B cell (primary cell): ENCODE results near the gene NKD2. TPM values are rescaled to one million over a fixed set of nuclear protein-coding genes. Genes with fewer than 3 reads are reported as not detected.

Source experiments
- ATAC-seq: fragments of 200-7000 bp; cut with Tn5 transposase; one replicate; pipeline ENCODE4 v1.10.0; 2021; ENCODE audit warnings: low read depth, mild to moderate bottlenecking, moderate number of reproducible peaks, moderate library complexity
- CTCF ChIA-PET: fragments of 350-600 bp; sonication (Branson Sonifier 250); formaldehyde crosslinking; loops from one replicate; lab custom pipeline; 2021; ENCODE audit warnings: antibody characterized with exemption, inconsistent platforms; lab: Charles Lee
- POLR2A ChIA-PET: fragments of 350-600 bp; sonication (Branson Sonifier 250); formaldehyde crosslinking; loops from one replicate; lab custom pipeline; 2021; ENCODE audit warnings: antibody characterized with exemption; lab: Charles Lee
- DNase-seq: peaks from one replicate; pipeline ENCODE4 v3.0.0; 2013
- H2AFZ ChIP-seq: 2 replicates; pipeline ENCODE4 v1.6.1; 2012; ENCODE audit warnings: mild to moderate bottlenecking, low read depth, low read length; ENCODE audit not compliant: insufficient read depth, poor library complexity, severe bottlenecking
- H3K27ac ChIP-seq, 2 donors: 1 replicate in 1 of 2; 2 replicates in 1 of 2; pipeline ENCODE4 v1.5.1; 2012 to 2013; ENCODE audit warnings: low read length in 2 of 2, mild to moderate bottlenecking in 2 of 2, moderate library complexity in 1 of 2
- H3K27me3 ChIP-seq, 4 experiments: fragments of 200-600 bp in 1 of 4; sonication (generic) in 1 of 4; replicated peaks in 1 of 4; 1 replicate in 2 of 4; 2 replicates in 2 of 4; pipeline versions ENCODE4 v1.6.1 to v1.7.0; 2013 to 2016; ENCODE audit warnings: low read length in 3 of 4, mild to moderate bottlenecking in 2 of 4, mixed read lengths in 1 of 4, moderate library complexity in 1 of 4; ENCODE audit not compliant: insufficient read depth in 4 of 4, control insufficient read depth in 3 of 4; ENCODE audit errors: control extremely low read depth in 1 of 4
- H3K36me3 ChIP-seq, 2 experiments: replicated peaks in 1 of 2; 1 replicate in 1 of 2; 2 replicates in 1 of 2; pipeline versions ENCODE4 v1.6.1 to v1.7.1; 2013; ENCODE audit warnings: low read length in 1 of 2; ENCODE audit not compliant: insufficient read depth in 2 of 2, control insufficient read depth in 1 of 2; ENCODE audit errors: control extremely low read depth in 1 of 2, extremely low read depth in 1 of 2
- H3K4me1 ChIP-seq, 2 donors: fragments of 200-600 bp in 1 of 2; sonication (generic) in 1 of 2; 1 replicate in 1 of 2; 2 replicates in 1 of 2; pipeline versions ENCODE4 v1.5.1 to v1.6.1; 2013 to 2017; ENCODE audit warnings: low read length in 2 of 2; ENCODE audit not compliant: control insufficient read depth in 2 of 2, insufficient read depth in 2 of 2
- H3K4me2 ChIP-seq: replicated peaks from 2 replicates; pipeline ENCODE3; 2012; ENCODE audit warnings: mild to moderate bottlenecking, low read depth, low read length; ENCODE audit not compliant: poor library complexity, severe bottlenecking
- H3K4me3 ChIP-seq, 5 experiments: fragments of 200-600 bp in 1 of 5; sonication (generic) in 1 of 5; 1 replicate in 3 of 5; 2 replicates in 2 of 5; pipeline versions ENCODE4 v1.5.1 to v1.7.0; 2011 to 2016; ENCODE audit warnings: low read length in 4 of 5, mild to moderate bottlenecking in 4 of 5, low read depth in 2 of 5, control low read depth in 1 of 5, moderate library complexity in 1 of 5; ENCODE audit not compliant: insufficient read depth in 1 of 5; ENCODE audit errors: control extremely low read depth in 1 of 5, extremely low read depth in 1 of 5
- H3K79me2 ChIP-seq: fragments of 200-600 bp; sonication (generic); one replicate; pipeline ENCODE4 v1.6.0; 2016; ENCODE audit warnings: low read length; ENCODE audit not compliant: control insufficient read depth, insufficient read depth
- H3K9ac ChIP-seq: fragments of 200-600 bp; sonication (generic); 2 replicates; pipeline ENCODE4 v1.6.1; 2017; ENCODE audit warnings: mild to moderate bottlenecking, low read length, moderate library complexity
- H3K9me3 ChIP-seq, 3 donors: one replicate each; pipeline versions ENCODE4 v1.6.1 to v1.7.1; 2013; ENCODE audit warnings: low read length in 2 of 3; ENCODE audit not compliant: control insufficient read depth in 2 of 3, insufficient read depth in 1 of 3; ENCODE audit errors: control extremely low read depth in 1 of 3
- H4K20me1 ChIP-seq: 2 replicates; pipeline ENCODE4 v1.6.0; 2012; ENCODE audit warnings: mild to moderate bottlenecking, low read length; ENCODE audit not compliant: insufficient read depth, control insufficient read depth, poor library complexity, severe bottlenecking
- H3K27ac Mint-ChIP-seq: one replicate; pipeline ENCODE4 v1.8.0; 2021; ENCODE audit warnings: mixed read lengths
- H3K27me3 Mint-ChIP-seq: one replicate; pipeline ENCODE4 v1.8.0; 2021; ENCODE audit warnings: mixed read lengths
- H3K4me1 Mint-ChIP-seq: one replicate; pipeline ENCODE4 v1.8.0; 2021; ENCODE audit warnings: mixed read lengths
- H3K4me3 Mint-ChIP-seq: one replicate; pipeline ENCODE4 v1.8.0; 2021; ENCODE audit warnings: mixed read lengths
- H3K9me3 Mint-ChIP-seq: one replicate; pipeline ENCODE4 v1.8.0; 2022; ENCODE audit warnings: mixed read lengths; ENCODE audit not compliant: insufficient read depth
- EZH2 ChIP-seq: IDR thresholded peaks from 2 replicates; pipeline ENCODE4 v1.6.1; 2012; ENCODE audit warnings: borderline replicate concordance, low read depth, mild to moderate bottlenecking, moderate library complexity, low read length; ENCODE audit not compliant: insufficient read depth, poor library complexity, severe bottlenecking
- WGBS: methylation state at CpG from one replicate; pipeline ENCODE4 v1.1.5; 2013; ENCODE audit warnings: missing lambda C conversion rate; ENCODE audit not compliant: insufficient coverage; 5-methylcytosine and 5-hydroxymethylcytosine counted together
- intact Hi-C: fragments of 100-400 bp; cut with micrococcal nuclease; formaldehyde crosslinking; loops from one replicate; pipeline ENCODE4 v1.10.0; 2022
- polyA plus RNA-seq: library from polyadenylated mRNA; depleted of rRNA; stranded (reverse); fragments of >200 nt; gene quantifications from 2 replicates; pipeline ENCODE4 v1.2.3, GENCODE V29; 2012
- total RNA-seq, 2 donors: library from RNA; stranded (reverse); fragments of 120-200 nt in 1 of 2; gene quantifications; 1 replicate in 1 of 2; 2 replicates in 1 of 2; pipeline versions ENCODE4 v1.2.3 to v1.2.4, GENCODE V29; 2013 to 2022
- TF ChIP-seq, protein P1 (sequence below): fragments of 200-600 bp; IDR thresholded peaks from one replicate; pipeline ENCODE4 v1.8.0; 2022; ENCODE audit warnings: antibody characterized with exemption, mild to moderate bottlenecking

The NKD2 gene
- total and polyA plus RNA-seq, 2 donors (not counting 1 experiment from before 2014, with no cell fraction given) = 0.12 to 0.34 TPM

DNA sequence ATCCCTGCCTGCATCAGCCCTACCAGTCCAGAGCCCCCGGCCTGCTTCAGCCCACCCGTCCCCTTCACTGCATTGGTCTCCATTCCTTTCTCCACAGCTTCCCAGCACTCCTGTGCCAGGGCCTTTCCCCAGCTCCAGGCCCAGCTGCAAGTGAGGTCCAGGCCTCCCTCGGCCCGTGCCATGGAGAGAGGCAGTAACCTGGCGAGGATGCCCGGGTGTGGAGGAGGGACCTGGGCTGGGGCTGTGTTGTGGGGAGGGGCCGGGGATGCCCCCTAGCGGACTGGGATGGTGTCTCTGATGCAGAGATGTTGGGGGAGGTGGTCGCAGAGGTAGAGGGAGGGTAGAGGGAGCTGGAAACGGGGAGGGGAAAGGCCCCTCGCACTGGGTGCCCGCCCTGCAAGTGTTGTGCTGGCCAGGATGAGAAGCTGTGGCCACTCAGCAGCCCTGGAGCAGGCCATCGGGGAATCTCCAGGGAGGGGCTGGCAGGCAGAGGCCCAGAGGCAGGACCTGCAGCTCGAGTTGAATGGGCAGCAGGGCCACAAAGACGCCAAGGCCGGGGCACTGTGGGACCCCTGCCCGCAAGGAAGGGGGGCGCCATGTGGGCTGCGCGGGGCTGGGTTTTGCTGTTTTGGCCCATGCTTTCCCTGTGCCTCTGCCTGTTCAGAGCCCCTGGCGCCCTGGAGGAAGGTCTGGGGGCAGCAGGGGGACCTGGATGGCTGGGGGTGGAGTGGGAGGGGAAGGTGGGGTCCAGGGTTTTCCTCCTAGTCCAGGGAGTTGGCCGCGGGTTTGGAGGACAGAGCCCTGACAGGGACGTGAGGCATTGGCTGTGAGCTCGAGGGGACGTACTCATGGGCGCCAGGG lies 26.0 kb upstream of the NKD2 start:
- ChIA-PET POLR2A (no interaction called here), CTCF (no interaction called here)
- Histone ChIP-seq H3K4me2 (no peak overlapping the region), H3K27me3 (peaks cover 0 to 17% (median 3%) of the 10 kb centered on the region in 4 experiments), H4K20me1 (no peaks in the 10 kb centered on the region), H3K9me3 (no peaks in the 10 kb centered on the region), H3K4me3 (no peak overlapping the region), H3K36me3 (no peaks in the 10 kb centered on the region), H3K27ac (no peak overlapping the region), H3K4me1 (no peaks in the 10 kb centered on the region), H3K9ac (no peak overlapping the region), H2AFZ (no peak overlapping the region), H3K79me2 (no peaks in the 10 kb centered on the region)
- WGBS = 81% methylated on average over 26 of the region's 27 CpGs
- Mint-ChIP-seq H3K4me3 (no peak overlapping the region), H3K9me3 (peaks cover 4% of the 10 kb centered on the region), H3K27me3 (peaks cover 28% of the 10 kb centered on the region), H3K4me1 (no peaks in the 10 kb centered on the region), H3K27ac (no peak overlapping the region)
- DNase-seq (no peak), ATAC-seq (no peak)
- intact Hi-C loops = no loop called here
- TF ChIP-seq, protein P1, sequence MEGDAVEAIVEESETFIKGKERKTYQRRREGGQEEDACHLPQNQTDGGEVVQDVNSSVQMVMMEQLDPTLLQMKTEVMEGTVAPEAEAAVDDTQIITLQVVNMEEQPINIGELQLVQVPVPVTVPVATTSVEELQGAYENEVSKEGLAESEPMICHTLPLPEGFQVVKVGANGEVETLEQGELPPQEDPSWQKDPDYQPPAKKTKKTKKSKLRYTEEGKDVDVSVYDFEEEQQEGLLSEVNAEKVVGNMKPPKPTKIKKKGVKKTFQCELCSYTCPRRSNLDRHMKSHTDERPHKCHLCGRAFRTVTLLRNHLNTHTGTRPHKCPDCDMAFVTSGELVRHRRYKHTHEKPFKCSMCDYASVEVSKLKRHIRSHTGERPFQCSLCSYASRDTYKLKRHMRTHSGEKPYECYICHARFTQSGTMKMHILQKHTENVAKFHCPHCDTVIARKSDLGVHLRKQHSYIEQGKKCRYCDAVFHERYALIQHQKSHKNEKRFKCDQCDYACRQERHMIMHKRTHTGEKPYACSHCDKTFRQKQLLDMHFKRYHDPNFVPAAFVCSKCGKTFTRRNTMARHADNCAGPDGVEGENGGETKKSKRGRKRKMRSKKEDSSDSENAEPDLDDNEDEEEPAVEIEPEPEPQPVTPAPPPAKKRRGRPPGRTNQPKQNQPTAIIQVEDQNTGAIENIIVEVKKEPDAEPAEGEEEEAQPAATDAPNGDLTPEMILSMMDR = no peak
- no peak for TF ChIP-seq EZH2

DNA sequence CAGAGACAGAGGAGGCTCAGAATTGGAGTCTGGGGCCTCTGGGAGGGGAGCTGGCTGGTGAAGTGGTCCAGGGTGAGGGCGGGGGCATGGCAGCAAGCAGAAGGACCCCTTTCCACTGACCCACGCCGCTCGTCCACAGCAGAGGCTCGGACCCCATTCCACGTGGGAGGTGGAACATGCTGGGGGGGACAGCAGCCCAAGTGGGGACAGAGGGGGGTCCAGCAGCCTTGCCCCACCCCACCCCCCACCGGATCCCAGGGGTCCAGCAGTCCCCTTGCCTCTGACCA lies 25.4 kb upstream of the NKD2 start:
- Histone ChIP-seq H3K4me3 (no peak overlapping the region), H3K4me1 (no peaks in the 10 kb centered on the region), H3K36me3 (no peaks in the 10 kb centered on the region), H2AFZ (no peak overlapping the region), H3K9ac (no peak overlapping the region), H3K27ac (no peak overlapping the region), H3K79me2 (no peaks in the 10 kb centered on the region), H3K4me2 (no peak overlapping the region), H3K27me3 (peaks cover 0 to 22% (median 4%) of the 10 kb centered on the region in 4 experiments), H3K9me3 (peaks cover 0 to under 1% (median 0%) of the 10 kb centered on the region in 3 donors), H4K20me1 (no peaks in the 10 kb centered on the region)
- POLR2A ChIA-PET = no interaction called here
- Mint-ChIP-seq H3K4me3 (no peak overlapping the region), H3K4me1 (no peaks in the 10 kb centered on the region), H3K27me3 (peaks cover 31% of the 10 kb centered on the region), H3K9me3 (peaks cover 10% of the 10 kb centered on the region), H3K27ac (no peak overlapping the region)
- ATAC-seq = no peak
- intact Hi-C loops = no loop called here
- CTCF ChIA-PET = no interaction called here
- TF ChIP-seq EZH2 = no peak
- TF ChIP-seq, protein P1 = no peak
- WGBS = 97% methylated on average over 6 of the region's 7 CpGs
- DNase-seq = no peak
